ENCODE data around the gene CD302. TPM values are rescaled to one million over a fixed set of nuclear protein-coding genes. Genes with fewer than 3 reads are reported as not detected.

Gene CD302
- total and polyA plus RNA-seq, 2 of the 4 experiments (the other 2 are of a cell fraction): 3.8 to 4.0 TPM

GRCh38 chr2:159773426-159773825 lies 24.6 kb downstream of the CD302 start:
- H3K4me1 ChIP-seq (ENCODE audit: control insufficient read depth, insufficient read depth, low read length): peaks cover 3% of the 10 kb centered on the region; the same call in 1 of the 2 replicates
- no peak overlapping the region for H2BK15ac ChIP-seq (ENCODE audit: low read depth, low read length)
- TF ChIP-seq MAZ (IDR thresholded peaks at IDR 0.05; ENCODE audit: borderline replicate concordance, low read depth, low read length): no peak
- TF ChIP-seq RFX5 (IDR thresholded peaks at IDR 0.05; ENCODE audit: low read depth, low read length): no peak
- TF ChIP-seq CTCF (conservative IDR thresholded peaks at IDR 0.05; ENCODE audit: low read depth, low read length): no peak
- TF ChIP-seq CEBPB (IDR thresholded peaks at IDR 0.05; ENCODE audit: low read depth, low read length): no peak
- no peak for TF ChIP-seq NFE2L2 (IDR thresholded peaks at IDR 0.05; ENCODE audit: low read depth, low read length)
- TF ChIP-seq RAD21 (IDR thresholded peaks at IDR 0.05; ENCODE audit: low read length): no peak
- no peak for TF ChIP-seq ELK1 (IDR thresholded peaks at IDR 0.05; ENCODE audit: borderline replicate concordance, low read depth, low read length)
- no peak for TF ChIP-seq MAFK (IDR thresholded peaks at IDR 0.05; ENCODE audit: low read depth, low read length)
- H2AK5ac ChIP-seq (ENCODE audit: low read depth, low read length): no peak overlapping the region
- no peak overlapping the region for H2AFZ ChIP-seq (replicated peaks; ENCODE audit: low read length, poor library complexity)
- H4K20me1 ChIP-seq (ENCODE audit: insufficient read depth, low read length): no peaks in the 10 kb centered on the region
- no peak overlapping the region for H2BK120ac ChIP-seq (ENCODE audit: low read depth, low read length)
- no peaks in the 10 kb centered on the region for H3K9me3 ChIP-seq (ENCODE audit: control insufficient read depth, insufficient read depth, low read length)
- no CpG with 5 or more reads among the region's 3 CpGs for WGBS, 2 experiments (ENCODE audit: extremely low coverage in 2 of 2, insufficient read length in 1 of 2)
- in situ Hi-C loops (cut with MboI; ENCODE audit: low sequenced_read_pairs): no loop called here
- no peak overlapping the region for H3K9ac ChIP-seq (ENCODE audit: low read depth, low read length)
- no peak overlapping the region for H2BK20ac ChIP-seq (ENCODE audit: low read depth, low read length)
- H3K56ac ChIP-seq (ENCODE audit: extremely low read depth, insufficient read depth, low read length): no peak overlapping the region
- H3K4ac ChIP-seq (ENCODE audit: low read depth, low read length): no peak overlapping the region
- H3K36me3 ChIP-seq (ENCODE audit: control insufficient read depth, insufficient read depth, low read length): peaks cover 7% of the 10 kb centered on the region
- intact Hi-C loops (cut with micrococcal nuclease): no loop called here
- no peak overlapping the region for H3K4me3 ChIP-seq (ENCODE audit: insufficient read depth, low read depth, low read length)
- peaks cover 0 to 9% of the 10 kb centered on the region in 2 experiments; a peak in 3 of 4 replicates for H3K79me1 ChIP-seq (ENCODE audit: low read depth in 1 of 2, low read length in 2 of 2)
- DNase-seq (peak; percentile 12), ATAC-seq (ENCODE audit: low read depth) (no peak)
- dilution Hi-C loops (cut with HindIII; ENCODE audit: low sequenced_read_pairs, unreplicated experiment): no loop called here
- H3K9me1 ChIP-seq (ENCODE audit: insufficient read depth, low read length): peaks cover 3% of the 10 kb centered on the region; the same call in 1 of the 2 replicates
- H3K27ac ChIP-seq (ENCODE audit: insufficient read depth, low read length): no peak overlapping the region
- POLR2A ChIA-PET (ENCODE audit: unreplicated experiment): no interaction called here
- CTCF ChIA-PET: no interaction called here
- H3K4me2 ChIP-seq (ENCODE audit: low read depth, low read length): no peak overlapping the region
- H4K8ac ChIP-seq (ENCODE audit: low read depth in 2 of 2, low read length in 2 of 2): no peak overlapping the region
- H3K14ac ChIP-seq (replicated peaks; ENCODE audit: low read depth, low read length): no peak overlapping the region
- H3K18ac ChIP-seq (ENCODE audit: low read depth, low read length): no peak overlapping the region
- H4K91ac ChIP-seq (ENCODE audit: insufficient read depth, low read depth, low read length): no peak overlapping the region
- no peak overlapping the region for H2AK9ac ChIP-seq (replicated peaks; ENCODE audit: low read depth, low read length, poor library complexity)
- H3K23ac ChIP-seq (ENCODE audit: low read depth, low read length): no peak overlapping the region
- no TSS peak for BruUV-seq (replicated peaks)
- H4K5ac ChIP-seq (ENCODE audit: low read depth, low read length): no peak overlapping the region
- H2BK5ac ChIP-seq (ENCODE audit: low read depth, low read length, poor library complexity, severe bottlenecking): no peak overlapping the region
- no peaks in the 10 kb centered on the region for H3K27me3 ChIP-seq (ENCODE audit: control insufficient read depth, insufficient read depth, low read length)
